CD4-positive, alpha-beta T cell treated with Interferon alpha-2 for 1 hour (primary cell): ENCODE data around the gene GK.
"Not testable (repeated sequence)": the region's sequence is repeated elsewhere in the genome, so short reads cannot be mapped to it uniquely, and the experiment has no call there.

ENCODE experiments used
- DNase-seq, 2 donors: peaks; one replicate each; pipeline ENCODE4 v3.0.0-alpha.2; 2020 to 2022

GK gene

GRCh38 chrX:30713061-30713525, 59.9 kb downstream of the GK start:
- peak; percentile 30 to 60 for DNase-seq

- no peak for DNase-seq
These were observed 60.9 kb downstream of the GK start for GRCh38 chrX:30714138-30714537.

GRCh38 chrX:30715976-30716375, 62.8 kb downstream of the GK start:
- DNase-seq = no peak

- DNase-seq = no peak
These were observed 80.8 kb downstream of the GK start for GRCh38 chrX:30733852-30734660.

GRCh38 chrX:30734782-30735181, 81.6 kb downstream of the GK start:
- DNase-seq = no peak

GRCh38 chrX:30735839-30736238, 82.6 kb downstream of the GK start:
- DNase-seq = peak; percentile 47 to 68

- DNase-seq = no peak
These were observed 88.3 kb downstream of the GK start for GRCh38 chrX:30741545-30741944.

GRCh38 chrX:30748342-30748960, 95.2 kb downstream of the GK start:
- no peak for DNase-seq

GRCh38 chrX:30751497-30751896, 98.3 kb downstream of the GK start:
- DNase-seq = no peak

GRCh38 chrX:30762755-30763154, 109.5 kb downstream of the GK start:
- no peak for DNase-seq

GRCh38 chrX:30773764-30774163, 120.5 kb downstream of the GK start:
- DNase-seq = not testable (repeated sequence)

GRCh38 chrX:30777575-30777974, 124.4 kb downstream of the GK start:
- no peak for DNase-seq

- no peak for DNase-seq
These were observed 126.3 kb downstream of the GK start for GRCh38 chrX:30779453-30780030.
